Activated naive CD8-positive, alpha-beta T cell treated with anti-CD3 and anti-CD28 coated beads, Interleukin-2, amount 50 U/mL, for 16 hours (primary cell): Measurements from ENCODE around the gene NTN3.

ENCODE experiments used
- DNase-seq: peaks from one replicate; pipeline ENCODE4 v3.0.0-alpha.2; 2020; ENCODE audit warnings: low read depth, low spot score

The NTN3 gene

DNA sequence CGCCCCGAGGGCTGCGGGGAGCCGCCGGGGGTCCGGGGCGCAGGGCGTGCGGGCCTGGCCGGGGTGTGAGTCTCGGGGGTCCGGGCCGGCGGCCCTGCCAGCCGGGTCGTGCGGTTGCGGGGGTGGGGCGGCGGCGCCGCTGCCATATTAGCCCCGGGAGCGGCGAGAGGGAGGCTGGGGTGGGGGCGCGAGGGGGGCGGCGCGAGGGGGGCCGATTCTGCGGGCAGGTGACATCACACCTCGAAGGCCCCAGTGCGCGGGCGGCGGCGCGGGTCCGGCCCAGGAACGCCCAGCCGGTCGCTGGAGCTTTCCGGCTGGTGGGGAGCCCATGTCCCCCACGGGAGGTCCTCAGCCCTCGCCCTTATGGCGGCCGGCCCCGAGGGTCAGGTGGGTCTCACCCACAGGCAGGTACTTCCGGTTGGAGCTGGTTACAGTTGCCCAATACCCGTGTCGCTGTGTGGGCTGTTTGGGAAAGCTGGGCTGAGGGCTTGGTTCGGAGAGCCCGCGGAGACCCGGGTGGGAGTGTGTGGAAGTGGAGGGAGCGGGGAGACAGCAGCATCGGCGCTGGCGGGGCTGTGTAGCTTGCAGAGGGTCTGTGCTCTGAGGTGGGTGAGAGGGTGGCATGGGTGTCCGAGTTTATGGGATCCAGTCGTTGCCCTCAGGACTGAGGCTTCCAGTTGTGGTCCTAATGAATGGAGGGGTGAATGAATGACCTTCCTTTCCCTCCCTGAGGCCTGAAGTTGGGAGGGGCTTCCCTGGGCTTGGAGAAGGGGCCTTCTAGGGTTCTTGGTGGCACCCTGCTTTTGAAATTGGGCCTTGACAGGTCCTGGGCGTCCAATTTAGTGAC is 43.5 kb downstream of the NTN3 start:
- DNase-seq: no peak

DNA sequence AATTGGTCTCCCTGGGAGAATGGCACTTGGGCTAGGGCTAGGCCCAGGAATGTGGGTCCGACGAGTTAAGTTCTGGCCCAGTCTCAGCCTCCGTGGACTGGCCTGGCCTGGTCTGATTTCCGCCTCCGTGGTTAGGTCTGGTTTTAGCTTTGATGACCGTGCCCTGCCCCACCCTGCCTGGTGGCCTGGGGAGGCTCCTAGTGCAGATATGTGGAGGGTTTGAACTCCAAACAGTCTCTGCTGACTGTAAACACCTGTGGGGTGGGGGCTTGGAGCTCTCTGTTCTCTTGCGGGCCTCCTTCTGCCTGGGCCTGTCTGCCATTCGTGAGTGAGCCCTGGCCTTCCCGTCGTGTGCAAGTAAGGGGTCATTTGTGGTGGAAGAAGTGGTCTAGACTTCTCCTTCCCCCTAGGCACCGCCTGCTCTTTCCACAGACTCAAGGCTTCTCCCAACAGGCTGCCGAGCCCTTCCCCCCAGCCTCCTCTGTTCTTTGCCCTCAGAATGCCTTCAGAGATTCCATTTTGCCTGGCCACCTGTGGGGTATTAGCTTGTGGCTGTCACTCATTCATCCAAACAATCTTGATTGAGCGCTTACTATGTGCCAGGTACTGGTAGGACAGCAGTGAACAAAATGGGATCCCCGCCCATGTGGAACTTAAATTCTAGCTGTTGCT is 44.2 kb downstream of the NTN3 start:
- DNase-seq: no peak

DNA sequence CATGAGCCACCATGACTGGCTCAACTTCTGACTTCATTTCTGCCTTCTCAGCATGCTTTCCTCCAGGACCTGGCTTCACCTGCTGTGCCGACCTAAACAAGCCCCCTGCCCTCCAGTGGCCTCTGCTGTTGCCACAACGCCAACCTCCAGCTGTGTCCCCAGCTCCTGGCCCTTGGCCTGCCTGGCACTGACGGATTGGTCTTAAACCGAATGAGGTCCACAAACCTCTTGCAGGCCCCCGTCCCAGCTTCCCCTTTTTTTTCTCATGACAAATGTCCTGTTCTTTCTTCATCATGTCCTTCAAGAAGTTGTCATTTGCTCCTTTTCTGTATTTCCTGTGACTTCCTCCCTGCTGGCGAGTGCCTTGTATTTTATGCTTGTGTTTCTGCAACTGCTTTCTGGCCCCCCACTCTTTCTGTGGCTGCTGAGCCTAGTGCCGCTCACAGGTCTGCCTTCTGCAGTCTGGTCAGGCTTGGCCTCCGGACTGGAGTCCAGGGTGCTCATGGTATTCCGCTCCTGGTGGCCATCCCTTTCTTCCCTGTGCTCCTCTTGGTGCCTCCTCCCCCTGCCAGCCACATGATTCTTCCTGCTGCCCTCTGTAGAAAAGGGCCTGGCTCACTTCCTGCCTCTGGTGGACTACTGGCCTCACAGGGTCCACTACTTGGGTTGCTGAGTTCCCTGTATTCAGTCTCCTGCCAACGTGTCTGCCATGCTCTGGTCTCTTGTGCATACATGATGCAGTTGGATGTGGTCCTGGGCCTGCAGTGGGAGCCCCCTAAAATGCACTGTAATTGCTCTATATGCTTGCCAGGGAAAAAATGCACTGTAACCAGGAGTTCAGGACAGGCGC is 45.5 kb downstream of the NTN3 start:
- DNase-seq: no peak

DNA sequence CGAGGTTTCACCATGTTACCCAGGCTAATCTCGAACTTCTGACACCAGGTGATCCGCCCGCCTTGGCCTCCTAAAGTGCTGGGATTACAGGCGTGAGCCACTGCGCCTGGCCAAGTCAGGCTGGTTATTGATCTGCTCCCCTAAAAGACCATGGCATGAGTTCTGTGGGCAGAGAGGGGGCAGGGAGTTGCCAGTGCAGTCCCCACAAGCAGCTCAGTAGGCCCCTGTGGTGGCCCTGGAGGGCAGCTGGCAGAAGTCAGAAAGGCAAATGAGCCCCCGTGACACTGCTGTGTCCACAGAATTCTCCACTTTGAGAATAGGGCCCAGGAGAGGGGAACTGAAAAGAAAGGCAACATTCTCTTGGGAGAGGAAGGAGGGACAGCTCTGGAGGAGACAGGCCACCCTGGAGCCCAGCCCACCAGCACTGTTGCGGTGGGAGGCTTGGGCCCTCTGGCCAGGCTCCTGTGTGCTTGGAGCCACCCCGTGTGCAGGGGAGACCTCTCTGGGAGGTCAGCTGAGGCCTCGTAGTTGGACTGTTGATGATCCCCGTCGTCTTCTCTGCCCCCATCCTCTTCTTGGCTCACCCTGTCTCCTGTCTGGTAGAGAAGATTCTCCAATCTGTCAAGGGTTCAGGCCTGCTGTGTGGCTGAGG is 47.0 kb downstream of the NTN3 start:
- no peak for DNase-seq

DNA sequence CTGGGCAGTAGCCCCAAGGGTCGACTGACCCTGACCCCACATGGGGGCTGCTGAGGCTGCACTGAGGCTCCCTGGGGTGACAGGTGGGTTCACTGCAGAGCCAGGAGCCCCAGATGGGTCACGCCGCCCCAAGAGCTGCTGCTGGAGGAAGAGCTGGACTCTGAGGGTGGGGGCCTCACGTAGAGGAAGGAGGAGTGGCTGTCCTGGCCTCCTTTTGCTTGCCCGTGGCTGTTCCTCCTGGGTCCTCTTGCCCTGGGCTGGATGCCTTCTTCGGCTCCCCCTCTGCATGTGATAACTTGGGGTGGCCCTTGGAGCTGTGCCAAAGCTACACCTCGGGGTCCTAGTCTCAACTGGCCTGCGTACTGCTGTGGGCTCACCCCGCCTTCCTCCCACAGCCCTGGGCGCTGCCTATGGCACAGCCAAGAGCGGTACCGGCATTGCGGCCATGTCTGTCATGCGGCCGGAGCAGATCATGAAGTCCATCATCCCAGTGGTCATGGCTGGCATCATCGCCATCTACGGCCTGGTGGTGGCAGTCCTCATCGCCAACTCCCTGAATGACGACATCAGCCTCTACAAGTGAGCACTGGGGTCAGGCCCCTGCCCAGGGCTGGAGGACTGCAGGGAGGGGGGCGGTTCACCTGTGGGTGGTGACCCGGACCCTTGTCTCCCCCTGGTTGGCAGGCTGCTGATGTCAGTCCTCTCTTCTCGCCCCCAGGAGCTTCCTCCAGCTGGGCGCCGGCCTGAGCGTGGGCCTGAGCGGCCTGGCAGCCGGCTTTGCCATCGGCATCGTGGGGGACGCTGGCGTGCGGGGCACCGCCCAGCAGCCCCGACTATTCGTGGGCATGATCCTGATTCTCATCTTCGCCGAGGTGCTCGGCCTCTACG is 48.0 kb downstream of the NTN3 start:
- no peak for DNase-seq

DNA sequence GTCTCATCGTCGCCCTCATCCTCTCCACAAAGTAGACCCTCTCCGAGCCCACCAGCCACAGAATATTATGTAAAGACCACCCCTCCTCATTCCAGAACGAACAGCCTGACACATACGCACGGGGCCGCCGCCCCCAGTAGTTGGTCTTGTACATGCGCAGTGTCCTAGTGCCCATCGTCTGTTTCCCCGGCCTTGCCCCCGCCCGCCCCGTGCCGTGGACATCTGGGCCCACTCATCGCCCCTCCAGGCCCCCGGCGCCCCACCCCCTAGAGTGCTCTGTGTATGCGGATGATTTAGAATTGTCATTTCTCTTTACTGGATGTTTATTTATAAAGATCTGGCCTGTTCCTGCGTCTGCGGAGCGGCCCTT is 48.6 kb downstream of the NTN3 start:
- no peak for DNase-seq

DNA sequence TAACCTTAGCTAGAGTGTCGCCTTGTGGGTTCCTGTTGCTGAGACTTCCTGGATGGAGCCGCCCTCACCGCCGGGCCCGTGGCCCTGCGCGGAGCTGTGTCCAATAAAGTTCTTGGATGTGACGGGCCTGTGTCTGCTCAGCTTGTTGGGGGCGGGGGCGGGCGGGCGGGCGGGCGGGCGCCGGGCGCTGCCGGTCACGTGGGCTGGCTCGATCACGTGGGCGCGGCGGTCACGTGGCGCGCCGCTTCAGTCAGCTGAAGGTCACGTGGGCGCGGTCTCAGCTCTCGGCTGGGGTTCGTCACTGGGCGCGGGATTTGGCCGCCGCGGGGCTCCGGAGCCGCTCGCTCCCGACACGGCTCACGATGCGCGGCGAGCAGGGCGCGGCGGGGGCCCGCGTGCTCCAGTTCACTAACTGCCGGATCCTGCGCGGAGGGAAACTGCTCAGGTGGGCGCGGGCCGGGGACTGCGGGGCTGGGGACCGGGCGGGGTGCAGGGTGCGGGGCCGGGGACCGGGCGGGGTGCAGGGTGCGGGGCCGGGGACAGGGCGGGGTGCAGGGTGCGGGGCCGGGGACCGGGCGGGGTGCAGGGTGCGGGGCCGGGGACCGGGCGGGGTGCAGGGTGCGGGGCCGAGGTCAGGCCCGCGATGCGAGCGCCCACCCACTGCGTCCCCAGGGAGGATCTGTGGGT is 49.1 kb downstream of the NTN3 start, which contains the start of gene AMDHD2:
TSS of gene AMDHD2 (plus strand) at position 275 of the 687 bp plus-strand sequence. CDS start at position 363, 88 bp downstream.
- DNase-seq: peak; percentile 72

DNA sequence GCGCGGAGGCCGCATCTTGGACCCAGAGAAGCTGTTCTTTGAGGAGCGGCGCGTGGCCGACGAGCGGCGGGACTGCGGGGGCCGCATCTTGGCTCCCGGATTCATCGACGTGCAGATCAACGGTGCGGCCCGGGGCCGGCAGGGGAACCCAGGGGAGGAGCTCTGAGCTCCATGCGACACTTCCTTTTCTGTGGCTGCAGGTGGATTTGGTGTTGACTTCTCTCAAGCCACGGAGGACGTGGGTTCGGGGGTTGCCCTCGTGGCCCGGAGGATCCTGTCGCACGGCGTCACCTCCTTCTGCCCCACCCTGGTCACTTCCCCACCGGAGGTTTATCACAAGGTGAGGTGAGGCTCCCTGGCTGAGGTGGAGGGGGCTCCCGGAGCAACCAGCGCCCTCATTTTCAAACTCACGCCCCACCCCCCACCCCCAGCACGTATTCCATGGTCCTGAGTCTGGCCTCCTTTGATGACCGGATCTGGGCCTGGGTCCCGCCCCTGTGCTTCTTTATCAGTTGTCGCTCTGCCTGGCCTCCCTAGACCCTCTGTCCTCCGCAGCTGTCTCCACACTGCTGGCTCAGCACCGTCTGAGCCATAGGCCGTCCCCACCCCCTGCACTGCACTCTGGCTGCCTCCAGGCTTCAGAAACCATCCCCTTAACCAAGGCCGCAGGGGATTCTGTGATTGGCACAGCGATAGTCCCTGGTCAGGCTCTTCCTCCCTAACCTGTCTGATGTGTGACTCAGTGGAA is 49.9 kb downstream of the NTN3 start:
- no peak for DNase-seq
